ENCODE measurements around the gene SAMD10.

Gene SAMD10

DNA sequence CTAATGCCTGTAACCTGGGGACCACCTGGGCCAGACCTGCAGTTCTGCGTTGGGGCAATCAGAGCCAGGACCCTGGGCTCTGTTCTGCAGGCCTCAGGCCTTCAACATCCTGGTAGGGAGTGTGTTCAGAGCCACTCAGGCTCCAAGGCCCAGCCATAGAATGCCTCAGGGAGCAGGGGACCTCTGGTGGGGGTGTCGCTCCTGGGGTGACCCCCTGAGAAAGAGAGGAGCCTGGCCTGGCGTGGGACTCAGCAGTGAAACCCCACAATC is 35.7 kb downstream of the SAMD10 start:
- peaks cover 24% of the 10 kb centered on the region; the same call in 1 of the 2 replicates for H3K79me2 ChIP-seq (ENCODE audit: insufficient read depth, low read length)
- no peak overlapping the region for H3K4me3 ChIP-seq (ENCODE audit: low read length, poor library complexity, severe bottlenecking)
- peaks cover 5% of the 10 kb centered on the region for H3F3A ChIP-seq (ENCODE audit: low read depth)
- H4K20me1 ChIP-seq (ENCODE audit: insufficient read depth, low read length, poor library complexity, severe bottlenecking): peaks cover 38% of the 10 kb centered on the region
- peaks cover 1% of the 10 kb centered on the region for H3K4me1 ChIP-seq (ENCODE audit: insufficient read depth, low read length, poor library complexity, severe bottlenecking)
- no peak overlapping the region for H3K4me2 ChIP-seq (ENCODE audit: low read depth, low read length, poor library complexity, severe bottlenecking)
- H3K9me2 ChIP-seq (replicated peaks; ENCODE audit: low read depth, low read length): no peaks in the 10 kb centered on the region
- no peak overlapping the region for H3K9ac ChIP-seq (ENCODE audit: low read depth, low read length, poor library complexity, severe bottlenecking)
- H3K27me3 ChIP-seq (ENCODE audit: insufficient read depth, low read length, poor library complexity, severe bottlenecking): no peaks in the 10 kb centered on the region
- peaks cover 59% of the 10 kb centered on the region; the same call in 1 of the 2 replicates for H3K36me3 ChIP-seq (ENCODE audit: insufficient read depth, low read length)
- no peaks in the 10 kb centered on the region for H3K9me3 ChIP-seq (ENCODE audit: insufficient read depth, low read depth, low read length)
- TF ChIP-seq EZH2phosphoT487 (IDR thresholded peaks at IDR 0.05; ENCODE audit: borderline replicate concordance): no peak
- TF ChIP-seq, protein P1, sequence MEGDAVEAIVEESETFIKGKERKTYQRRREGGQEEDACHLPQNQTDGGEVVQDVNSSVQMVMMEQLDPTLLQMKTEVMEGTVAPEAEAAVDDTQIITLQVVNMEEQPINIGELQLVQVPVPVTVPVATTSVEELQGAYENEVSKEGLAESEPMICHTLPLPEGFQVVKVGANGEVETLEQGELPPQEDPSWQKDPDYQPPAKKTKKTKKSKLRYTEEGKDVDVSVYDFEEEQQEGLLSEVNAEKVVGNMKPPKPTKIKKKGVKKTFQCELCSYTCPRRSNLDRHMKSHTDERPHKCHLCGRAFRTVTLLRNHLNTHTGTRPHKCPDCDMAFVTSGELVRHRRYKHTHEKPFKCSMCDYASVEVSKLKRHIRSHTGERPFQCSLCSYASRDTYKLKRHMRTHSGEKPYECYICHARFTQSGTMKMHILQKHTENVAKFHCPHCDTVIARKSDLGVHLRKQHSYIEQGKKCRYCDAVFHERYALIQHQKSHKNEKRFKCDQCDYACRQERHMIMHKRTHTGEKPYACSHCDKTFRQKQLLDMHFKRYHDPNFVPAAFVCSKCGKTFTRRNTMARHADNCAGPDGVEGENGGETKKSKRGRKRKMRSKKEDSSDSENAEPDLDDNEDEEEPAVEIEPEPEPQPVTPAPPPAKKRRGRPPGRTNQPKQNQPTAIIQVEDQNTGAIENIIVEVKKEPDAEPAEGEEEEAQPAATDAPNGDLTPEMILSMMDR (conservative IDR thresholded peaks at IDR 0.05; ENCODE audit: low read length): no peak
- no peak overlapping the region for H2AFZ ChIP-seq (ENCODE audit: low read length)

- H4K20me1 ChIP-seq (ENCODE audit: insufficient read depth, low read length, poor library complexity, severe bottlenecking): peaks cover 33% of the 10 kb centered on the region
Measured at GRCh38 chr20:63942969-63943807, 36.3 kb downstream of the SAMD10 start.

DNA sequence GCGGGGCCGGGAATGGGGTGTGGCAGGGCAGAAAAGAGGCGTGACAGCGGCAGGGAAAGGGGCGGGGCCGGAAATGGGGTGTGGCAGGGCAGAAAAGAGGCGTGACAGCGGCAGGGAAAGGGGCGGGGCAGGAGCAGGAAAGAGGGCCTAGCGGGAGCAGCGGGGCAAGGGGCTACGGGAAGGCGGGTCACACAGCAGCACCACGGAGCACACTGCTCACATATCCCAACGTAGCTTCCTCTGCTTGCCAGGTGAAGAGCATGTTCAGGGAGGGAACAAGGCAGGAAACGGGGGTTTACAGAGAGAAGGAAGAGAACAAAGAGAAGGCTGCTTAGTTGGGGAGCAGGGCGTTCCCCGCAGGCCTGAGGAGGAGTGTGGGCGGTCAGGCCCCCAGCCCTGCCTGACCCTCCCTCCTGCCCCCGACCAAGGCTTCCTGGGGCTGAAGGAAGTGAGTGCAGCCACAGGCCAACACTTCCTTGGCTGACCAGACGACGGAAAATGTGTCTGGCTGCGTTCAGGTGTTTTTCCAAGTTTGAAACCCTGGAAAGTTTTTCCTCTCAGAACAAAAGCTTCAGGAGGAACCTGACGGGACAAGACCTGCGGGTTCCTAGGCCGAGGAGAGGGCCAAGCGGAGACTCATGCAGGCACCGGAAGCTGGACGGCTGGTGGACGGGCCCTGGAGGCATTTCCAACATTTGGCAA is 37.0 kb downstream of the SAMD10 start:
- H3K9ac ChIP-seq (ENCODE audit: low read depth, low read length, poor library complexity, severe bottlenecking): no peak overlapping the region
- H3F3A ChIP-seq (ENCODE audit: low read depth): no peaks in the 10 kb centered on the region; the same call in 1 of the 2 replicates
- peaks cover 25% of the 10 kb centered on the region for H4K20me1 ChIP-seq (ENCODE audit: insufficient read depth, low read length, poor library complexity, severe bottlenecking)
- no peaks in the 10 kb centered on the region for H3K27me3 ChIP-seq (ENCODE audit: insufficient read depth, low read length, poor library complexity, severe bottlenecking)
- no peak overlapping the region for H3K4me2 ChIP-seq (ENCODE audit: low read depth, low read length, poor library complexity, severe bottlenecking)
- peaks cover 12% of the 10 kb centered on the region; the same call in 1 of the 2 replicates for H3K79me2 ChIP-seq (ENCODE audit: insufficient read depth, low read length)
- no peaks in the 10 kb centered on the region for H3K9me3 ChIP-seq (ENCODE audit: insufficient read depth, low read depth, low read length)
- H3K4me3 ChIP-seq (ENCODE audit: low read length, poor library complexity, severe bottlenecking): no peak overlapping the region
- H2AFZ ChIP-seq (ENCODE audit: low read length): no peak overlapping the region
- TF ChIP-seq, protein P1 (conservative IDR thresholded peaks at IDR 0.05; ENCODE audit: low read length): no peak
- TF ChIP-seq EZH2phosphoT487 (IDR thresholded peaks at IDR 0.05; ENCODE audit: borderline replicate concordance): no peak
- no peaks in the 10 kb centered on the region for H3K4me1 ChIP-seq (ENCODE audit: insufficient read depth, low read length, poor library complexity, severe bottlenecking)
- H3K36me3 ChIP-seq (ENCODE audit: insufficient read depth, low read length): peaks cover 59% of the 10 kb centered on the region; the same call in 1 of the 2 replicates
- H3K9me2 ChIP-seq (replicated peaks; ENCODE audit: low read depth, low read length): no peaks in the 10 kb centered on the region

More at GRCh38 chr20:63942969-63943807, 36.3 kb downstream of the SAMD10 start:
- H2AFZ ChIP-seq (ENCODE audit: low read length): no peak overlapping the region
- H3K4me2 ChIP-seq (ENCODE audit: low read depth, low read length, poor library complexity, severe bottlenecking): no peak overlapping the region
- H3K9me3 ChIP-seq (ENCODE audit: insufficient read depth, low read depth, low read length): no peaks in the 10 kb centered on the region
- H3F3A ChIP-seq (ENCODE audit: low read depth): no peaks in the 10 kb centered on the region
- H3K9ac ChIP-seq (ENCODE audit: low read depth, low read length, poor library complexity, severe bottlenecking): no peak overlapping the region
- no peaks in the 10 kb centered on the region for H3K4me1 ChIP-seq (ENCODE audit: insufficient read depth, low read length, poor library complexity, severe bottlenecking)
- no peaks in the 10 kb centered on the region for H3K27me3 ChIP-seq (ENCODE audit: insufficient read depth, low read length, poor library complexity, severe bottlenecking)
- no peak overlapping the region for H3K4me3 ChIP-seq (ENCODE audit: low read length, poor library complexity, severe bottlenecking)
- H3K79me2 ChIP-seq (ENCODE audit: insufficient read depth, low read length): peaks cover 20% of the 10 kb centered on the region; the same call in 1 of the 2 replicates
- TF ChIP-seq EZH2phosphoT487 (IDR thresholded peaks at IDR 0.05; ENCODE audit: borderline replicate concordance): no peak
- TF ChIP-seq, protein P1 (conservative IDR thresholded peaks at IDR 0.05; ENCODE audit: low read length): no peak
- peaks cover 59% of the 10 kb centered on the region; the same call in 1 of the 2 replicates for H3K36me3 ChIP-seq (ENCODE audit: insufficient read depth, low read length)
- H3K9me2 ChIP-seq (replicated peaks; ENCODE audit: low read depth, low read length): no peaks in the 10 kb centered on the region

Data from Loucy (cell line).